ENCODE measurements around the gene IMPG2.

IMPG2 gene

DNA sequence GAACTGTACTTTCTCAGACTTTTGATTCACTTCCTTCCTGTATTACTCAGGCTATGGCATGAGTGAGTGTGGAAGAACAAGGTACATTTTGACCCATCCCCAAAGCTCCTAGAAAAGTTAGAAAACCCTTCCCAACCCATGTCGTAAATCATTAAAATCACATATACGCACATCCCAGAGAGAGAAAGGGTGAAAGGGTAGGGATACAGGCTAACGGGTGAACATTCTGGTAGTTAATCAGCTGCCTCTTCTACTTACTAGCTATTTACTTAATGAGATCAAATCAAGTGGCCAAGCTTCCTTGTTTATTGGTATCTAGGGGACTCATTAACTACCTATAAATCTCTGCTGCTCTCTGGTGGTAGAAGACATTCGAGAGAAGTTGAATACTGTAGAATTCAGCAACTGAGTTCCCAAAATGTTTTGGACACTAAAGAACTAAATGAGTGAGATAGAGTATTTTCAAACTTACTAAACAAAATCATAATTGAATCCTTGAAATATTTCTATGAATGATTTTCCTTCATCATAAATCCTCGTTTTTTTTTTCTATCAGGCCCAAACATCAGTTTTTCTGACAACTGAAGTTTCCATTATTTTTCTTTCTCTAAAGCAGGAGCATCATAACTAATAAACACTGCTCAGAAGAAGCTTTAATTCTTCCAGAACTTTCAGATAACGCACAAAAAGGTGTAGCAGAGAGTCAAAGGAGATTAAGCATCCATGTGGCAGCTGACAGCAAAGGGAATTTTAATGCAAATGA is 124.2 kb downstream of the IMPG2 start:
- DNase-seq = no peak
- H3K27me3 Mint-ChIP-seq = peaks cover 18% of the 10 kb centered on the region
- no peak overlapping the region for H3K4me3 Mint-ChIP-seq
- H3K4me1 Mint-ChIP-seq (ENCODE audit: low read depth) = peaks cover 2% of the 10 kb centered on the region
- no peaks in the 10 kb centered on the region for H3K36me3 Mint-ChIP-seq (ENCODE audit: low read depth)
- no peak overlapping the region for H3K27ac Mint-ChIP-seq
- no peaks in the 10 kb centered on the region for H3K9me3 Mint-ChIP-seq

DNA sequence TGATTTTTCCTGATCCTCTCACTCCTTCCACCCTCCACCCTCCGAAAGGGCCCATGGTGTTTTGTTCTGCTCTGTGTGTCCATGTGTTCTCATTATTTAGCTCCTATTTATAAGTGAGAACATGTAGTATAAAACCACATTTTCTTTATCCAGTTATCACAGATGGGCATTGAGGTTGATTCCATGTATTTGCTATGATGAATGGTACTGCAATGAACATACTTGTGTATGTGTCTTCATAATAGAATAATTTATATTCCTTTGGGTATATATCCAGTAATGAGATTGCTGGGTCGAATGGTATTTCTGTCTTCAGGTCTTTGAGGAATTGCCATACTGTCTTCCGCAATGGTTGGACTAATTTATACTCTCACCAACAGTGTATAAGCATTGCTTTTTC is 126.0 kb downstream of the IMPG2 start:
- no peaks in the 10 kb centered on the region for H3K36me3 Mint-ChIP-seq (ENCODE audit: low read depth)
- peaks cover 13% of the 10 kb centered on the region for H3K27me3 Mint-ChIP-seq
- no peaks in the 10 kb centered on the region for H3K9me3 Mint-ChIP-seq
- H3K27ac Mint-ChIP-seq = no peak overlapping the region
- no peak overlapping the region for H3K4me3 Mint-ChIP-seq
- DNase-seq = no peak
- peaks cover 2% of the 10 kb centered on the region for H3K4me1 Mint-ChIP-seq (ENCODE audit: low read depth)

DNA sequence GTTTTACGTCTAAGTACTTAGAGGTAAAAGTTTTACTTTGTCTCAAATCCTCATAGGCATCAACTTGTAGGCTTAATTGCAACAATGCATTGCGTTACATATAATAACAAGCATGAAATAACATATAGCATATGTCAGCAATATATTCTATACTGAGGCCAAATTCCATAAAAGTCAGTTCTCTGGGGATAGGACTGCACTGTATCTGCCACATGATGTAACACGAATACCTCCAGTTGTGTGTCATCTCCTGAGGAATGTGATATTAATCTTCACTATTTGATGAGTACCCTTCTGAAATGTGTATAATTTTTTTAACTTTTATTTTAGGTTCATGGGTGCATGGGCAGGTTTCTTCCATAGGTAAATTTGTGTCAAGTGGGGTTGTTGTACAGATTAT is 126.4 kb downstream of the IMPG2 start:
- no peaks in the 10 kb centered on the region for H3K9me3 Mint-ChIP-seq
- H3K4me3 Mint-ChIP-seq = no peak overlapping the region
- H3K27ac Mint-ChIP-seq = no peak overlapping the region
- no peaks in the 10 kb centered on the region for H3K36me3 Mint-ChIP-seq (ENCODE audit: low read depth)
- peaks cover 2% of the 10 kb centered on the region for H3K4me1 Mint-ChIP-seq (ENCODE audit: low read depth)
- H3K27me3 Mint-ChIP-seq = peaks cover 14% of the 10 kb centered on the region
- DNase-seq = no peak

DNA sequence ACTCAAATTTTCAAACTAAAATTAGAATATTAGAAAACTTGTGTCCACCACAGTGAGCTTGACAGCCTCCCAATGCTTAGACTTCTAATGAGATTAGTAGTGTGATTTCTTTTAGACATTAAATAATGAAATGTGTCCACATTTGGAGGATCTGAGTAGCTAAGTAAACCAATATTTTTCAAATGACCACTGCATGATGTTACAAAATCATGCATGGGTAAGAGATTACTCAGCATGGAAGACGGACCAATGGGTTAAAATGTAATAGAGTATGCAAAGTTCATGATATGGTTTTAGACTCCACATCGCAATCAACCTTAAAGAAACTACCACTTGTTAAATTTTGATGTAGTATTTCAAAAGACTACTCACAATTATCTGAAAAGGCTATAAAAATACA is 130.6 kb downstream of the IMPG2 start:
- DNase-seq = no peak
- Mint-ChIP-seq H3K36me3 (ENCODE audit: low read depth) (no peaks in the 10 kb centered on the region), H3K27ac (no peak overlapping the region), H3K4me3 (no peak overlapping the region), H3K9me3 (no peaks in the 10 kb centered on the region), H3K4me1 (ENCODE audit: low read depth) (no peaks in the 10 kb centered on the region), H3K27me3 (peaks cover 15% of the 10 kb centered on the region)

DNA sequence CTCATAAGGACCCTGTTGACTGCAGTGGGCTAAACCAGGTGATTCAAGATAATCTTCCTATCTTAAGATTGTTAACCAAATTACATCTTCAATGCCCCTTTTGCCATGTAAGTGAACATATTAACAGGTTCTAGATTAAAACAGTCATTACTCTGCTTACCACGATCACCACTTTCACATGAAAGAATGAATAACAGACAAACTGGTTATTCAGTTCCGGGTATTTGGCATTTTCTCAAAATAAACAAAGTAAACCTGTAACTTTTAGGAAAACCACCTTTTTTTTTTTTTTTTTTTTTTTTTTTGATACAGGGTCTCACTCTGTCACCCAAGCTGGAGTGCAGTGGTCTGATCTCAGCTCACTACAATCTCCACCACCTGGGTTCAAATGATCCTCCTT is 131.2 kb downstream of the IMPG2 start:
- Mint-ChIP-seq H3K4me1 (ENCODE audit: low read depth) (no peaks in the 10 kb centered on the region), H3K4me3 (no peak overlapping the region), H3K27me3 (peaks cover 15% of the 10 kb centered on the region), H3K36me3 (ENCODE audit: low read depth) (no peaks in the 10 kb centered on the region), H3K27ac (no peak overlapping the region), H3K9me3 (no peaks in the 10 kb centered on the region)
- no peak for DNase-seq

DNA sequence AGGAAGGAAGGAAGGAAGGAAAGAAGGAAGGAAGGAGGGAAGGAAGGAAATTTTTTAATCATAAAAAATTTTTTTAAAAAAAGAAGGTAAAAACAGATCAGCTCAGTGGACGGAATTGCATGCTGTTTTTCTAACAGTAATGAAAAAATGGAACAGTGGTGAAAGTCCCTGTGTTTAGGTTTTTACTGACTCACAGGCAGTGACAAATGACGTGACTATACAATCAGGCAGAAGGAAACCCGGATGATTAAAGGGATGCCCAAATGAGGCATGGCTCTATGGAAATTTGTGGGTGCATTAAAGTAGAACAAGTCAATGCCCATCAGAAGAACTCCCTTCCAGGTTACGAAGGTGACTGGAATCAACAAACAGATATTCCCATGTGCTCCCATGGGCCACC is 135.0 kb downstream of the IMPG2 start:
- no peaks in the 10 kb centered on the region for H3K36me3 Mint-ChIP-seq (ENCODE audit: low read depth)
- DNase-seq = no peak
- H3K4me3 Mint-ChIP-seq = no peak overlapping the region
- H3K27ac Mint-ChIP-seq = no peak overlapping the region
- H3K4me1 Mint-ChIP-seq (ENCODE audit: low read depth) = no peaks in the 10 kb centered on the region
- peaks cover 13% of the 10 kb centered on the region for H3K27me3 Mint-ChIP-seq
- no peaks in the 10 kb centered on the region for H3K9me3 Mint-ChIP-seq

DNA sequence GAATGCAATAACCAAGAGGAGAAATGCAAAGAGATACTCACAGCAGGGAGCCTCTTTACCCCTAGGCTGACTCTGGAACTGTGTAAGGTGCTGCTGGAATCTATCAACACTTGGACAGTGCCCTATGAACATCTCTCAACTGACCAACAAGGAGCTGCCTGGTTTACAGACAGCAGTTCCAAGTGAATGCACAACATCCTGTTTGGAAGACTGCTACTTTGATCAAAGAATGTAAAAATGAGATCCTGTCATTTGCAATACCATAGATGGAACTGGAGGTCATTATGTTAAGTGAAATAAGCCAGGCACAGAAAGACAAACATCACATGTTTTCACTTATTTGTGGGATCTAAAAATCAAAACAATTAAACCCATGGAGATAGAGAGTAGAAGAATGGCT is 136.3 kb downstream of the IMPG2 start:
- peaks cover 7% of the 10 kb centered on the region for H3K27me3 Mint-ChIP-seq
- H3K27ac Mint-ChIP-seq = no peak overlapping the region
- H3K4me3 Mint-ChIP-seq = no peak overlapping the region
- no peaks in the 10 kb centered on the region for H3K4me1 Mint-ChIP-seq (ENCODE audit: low read depth)
- no peak for DNase-seq
- H3K36me3 Mint-ChIP-seq (ENCODE audit: low read depth) = no peaks in the 10 kb centered on the region
- H3K9me3 Mint-ChIP-seq = no peaks in the 10 kb centered on the region

DNA sequence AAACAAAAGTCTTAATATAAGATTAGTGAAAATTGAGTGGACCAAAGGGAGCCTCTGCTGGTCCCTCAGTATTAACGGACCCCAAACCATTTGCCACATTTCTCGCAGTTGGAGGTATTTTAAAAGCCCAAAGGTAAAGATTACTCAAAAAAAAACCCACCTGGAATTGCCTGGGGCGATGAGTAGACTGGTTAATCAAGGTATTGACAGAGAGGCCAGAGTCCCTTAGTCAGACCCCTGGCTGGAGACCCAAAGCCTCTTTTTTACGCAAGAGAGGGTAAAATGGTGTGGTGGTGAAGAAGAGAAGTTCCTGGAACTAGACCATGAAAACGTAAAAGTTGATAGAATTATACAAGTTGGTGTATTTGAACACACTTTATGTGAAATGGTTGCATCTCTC is 137.2 kb downstream of the IMPG2 start:
- Mint-ChIP-seq H3K4me3 (no peak overlapping the region), H3K27ac (no peak overlapping the region), H3K4me1 (ENCODE audit: low read depth) (no peaks in the 10 kb centered on the region), H3K9me3 (no peaks in the 10 kb centered on the region), H3K27me3 (peaks cover 2% of the 10 kb centered on the region), H3K36me3 (ENCODE audit: low read depth) (no peaks in the 10 kb centered on the region)
- no peak for DNase-seq

DNA sequence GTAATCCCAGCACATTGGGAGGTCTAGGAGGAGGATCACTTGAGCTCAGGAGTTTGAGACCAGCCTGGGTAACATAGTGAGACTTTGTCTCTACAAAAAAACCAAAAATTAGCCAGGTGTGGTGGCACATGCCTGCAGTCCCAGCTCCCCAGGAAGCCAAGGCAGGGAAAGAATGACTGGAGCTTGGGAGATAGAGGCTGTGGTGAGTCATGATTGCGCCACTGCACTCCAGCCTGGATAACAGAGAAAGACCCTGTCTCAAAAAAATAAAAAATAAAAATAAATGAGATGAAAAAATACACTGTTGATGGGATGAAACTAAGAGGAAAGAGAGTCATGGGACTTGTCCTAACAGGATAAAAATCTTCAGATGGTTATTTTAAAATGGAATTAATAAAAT is 137.6 kb downstream of the IMPG2 start:
- no peaks in the 10 kb centered on the region for H3K9me3 Mint-ChIP-seq

DNA sequence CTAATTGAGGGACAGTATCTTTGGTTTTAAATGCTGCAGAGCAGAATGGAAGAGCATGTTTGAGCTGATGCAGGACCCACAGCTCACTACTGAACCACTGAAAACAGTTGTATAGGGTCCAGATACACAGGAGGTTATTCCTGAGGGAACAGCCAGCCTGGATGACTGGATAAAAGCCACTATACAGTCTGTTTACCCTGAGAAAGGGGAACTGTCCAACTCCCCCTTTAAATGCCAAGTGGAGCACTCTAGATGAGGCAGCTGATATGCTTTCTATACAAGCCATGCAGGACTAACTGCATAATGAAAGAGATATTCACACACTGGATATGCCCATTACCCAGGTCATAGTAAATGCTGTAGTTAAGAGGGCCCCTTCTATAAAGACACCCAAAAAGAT is 138.6 kb downstream of the IMPG2 start:
- Mint-ChIP-seq H3K9me3 (no peaks in the 10 kb centered on the region), H3K27me3 (peaks cover 2% of the 10 kb centered on the region), H3K36me3 (ENCODE audit: low read depth) (no peaks in the 10 kb centered on the region), H3K4me1 (ENCODE audit: low read depth) (no peaks in the 10 kb centered on the region), H3K4me3 (no peak overlapping the region), H3K27ac (no peak overlapping the region)
- no peak for DNase-seq

More for the DNA sequence above, 137.6 kb downstream of the IMPG2 start:
- Mint-ChIP-seq H3K27ac (no peak overlapping the region), H3K4me1 (ENCODE audit: low read depth) (no peaks in the 10 kb centered on the region), H3K36me3 (ENCODE audit: low read depth) (no peaks in the 10 kb centered on the region), H3K27me3 (peaks cover 2% of the 10 kb centered on the region), H3K4me3 (no peak overlapping the region)
- DNase-seq = no peak

DNA sequence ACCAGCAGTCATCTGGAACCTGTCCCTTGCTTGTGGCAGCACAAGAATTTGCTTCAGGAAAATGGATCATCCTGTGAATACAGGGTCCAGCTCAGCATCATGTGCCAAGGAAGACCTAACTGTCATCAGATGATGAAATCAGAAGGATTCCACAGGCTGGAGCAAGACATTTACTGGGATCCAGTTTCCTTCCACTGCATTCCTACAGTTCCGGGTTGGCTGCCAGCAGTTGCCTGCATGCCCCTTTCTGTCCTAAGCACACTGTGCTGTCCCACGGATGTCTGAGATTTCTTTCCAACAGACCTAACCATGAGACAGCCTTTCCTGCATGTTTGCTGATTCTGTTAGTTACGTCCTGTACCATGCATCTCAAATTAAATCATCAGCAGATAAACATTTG is 140.7 kb downstream of the IMPG2 start:
- H3K4me3 Mint-ChIP-seq = no peak overlapping the region
- no peak overlapping the region for H3K27ac Mint-ChIP-seq
- no peaks in the 10 kb centered on the region for H3K4me1 Mint-ChIP-seq (ENCODE audit: low read depth)
- H3K9me3 Mint-ChIP-seq = no peaks in the 10 kb centered on the region
- H3K27me3 Mint-ChIP-seq = peaks cover 2% of the 10 kb centered on the region
- no peaks in the 10 kb centered on the region for H3K36me3 Mint-ChIP-seq (ENCODE audit: low read depth)
- DNase-seq = no peak

DNA sequence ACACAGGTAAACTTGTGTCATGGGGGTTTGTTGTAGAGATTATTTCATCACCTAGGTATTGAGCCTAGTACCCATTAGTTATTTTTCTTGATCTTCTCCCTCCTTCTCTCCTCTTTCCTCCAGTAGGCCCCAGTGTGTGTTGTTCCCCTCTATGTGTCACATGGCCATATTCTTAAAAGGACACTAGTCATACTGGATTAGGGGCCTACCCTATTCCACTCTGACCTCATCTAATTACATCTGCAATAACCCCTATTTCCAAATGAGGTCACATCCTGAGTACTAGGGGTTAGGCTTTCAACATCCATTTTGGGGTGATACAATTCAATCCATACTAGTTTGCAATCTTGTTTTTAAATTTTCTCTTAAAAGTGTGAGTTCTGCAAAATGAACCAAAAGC is 142.8 kb downstream of the IMPG2 start:
- Mint-ChIP-seq H3K9me3 (no peaks in the 10 kb centered on the region), H3K4me3 (no peak overlapping the region), H3K27me3 (peaks cover 2% of the 10 kb centered on the region), H3K4me1 (ENCODE audit: low read depth) (peaks cover 1% of the 10 kb centered on the region), H3K27ac (no peak overlapping the region), H3K36me3 (ENCODE audit: low read depth) (no peaks in the 10 kb centered on the region)
- no peak for DNase-seq

All from activated T-cell treated with anti-CD3 and anti-CD28 coated beads, Interleukin-2, amount 50 U/mL, for 24 hours (primary cell).